Sigmoid colon (tissue), 7 donors: ENCODE measurements around the gene BGLAP. TPM values are rescaled to one million over a fixed set of nuclear protein-coding genes. Genes with fewer than 3 reads are reported as not detected.
A peak's percentile ranks its signal among the peaks of the same experiment; 100 is the strongest.

Experiments
- DNase-seq: peaks from one replicate; pipeline ENCODE4 v3.0.0-alpha.2; 2019
- H3K27ac ChIP-seq, 4 donors: fragments of 200-600 bp; sonication (generic); one replicate each; pipeline ENCODE4 v1.5.1; 2016 to 2019; ENCODE audit warnings: mild to moderate bottlenecking in 1 of 4
- H3K27me3 ChIP-seq, 3 donors: fragments of 200-600 bp; sonication (generic); one replicate each; pipeline ENCODE4 v1.5.1; 2019; ENCODE audit warnings: mild to moderate bottlenecking in 1 of 3
- H3K36me3 ChIP-seq, 4 donors: fragments of 200-600 bp; sonication (generic); one replicate each; pipeline ENCODE4 v1.5.1; 2016 to 2019
- H3K4me1 ChIP-seq, 4 donors: fragments of 200-600 bp; sonication (generic); one replicate each; pipeline ENCODE4 v1.5.1; 2017 to 2019
- H3K4me3 ChIP-seq, 4 donors: fragments of 200-600 bp; sonication (generic); one replicate each; pipeline ENCODE4 v1.5.1; 2017 to 2019; ENCODE audit warnings: mild to moderate bottlenecking in 2 of 4, moderate library complexity in 1 of 4
- H3K9me3 ChIP-seq, 4 donors: fragments of 200-600 bp in 3 of 4; sonication (generic) in 3 of 4; one replicate each; pipeline versions ENCODE4 v1.5.1 to v1.6.1; 2013 to 2019
- CTCF ChIP-seq, 4 experiments: fragments of 450-650 bp in 3 of 4; fragments of 200-600 bp in 1 of 4; IDR thresholded peaks; one replicate each; pipeline ENCODE4 v1.5.1; 2016 to 2019; ENCODE audit warnings: antibody characterized with exemption in 4 of 4, mild to moderate bottlenecking in 3 of 4, moderate library complexity in 2 of 4
- EP300 ChIP-seq, 4 donors: sonication (generic); formaldehyde crosslinking; IDR thresholded peaks; one replicate each; pipeline ENCODE4 v1.6.1; 2017; ENCODE audit warnings: antibody characterized with exemption in 4 of 4
- POLR2A ChIP-seq, 2 donors: fragments of 450-650 bp; IDR thresholded peaks; one replicate each; pipeline ENCODE4 v1.6.1; 2016; ENCODE audit warnings: antibody characterized with exemption in 2 of 2, mild to moderate bottlenecking in 2 of 2, moderate library complexity in 2 of 2
- POLR2AphosphoS5 ChIP-seq, 4 donors: sonication (generic); formaldehyde crosslinking; IDR thresholded peaks; one replicate each; pipeline ENCODE4 v1.6.1; 2017; ENCODE audit warnings: antibody characterized with exemption in 4 of 4
- WGBS, 2 donors: extraction: QIAGEN DNeasy Blood & Tissue Kit; methylation state at CpG; one replicate each; pipeline ENCODE4 v1.1.7; 2013; 5-methylcytosine and 5-hydroxymethylcytosine counted together
- intact Hi-C: fragments of 100-400 bp; cut with DNase I; formaldehyde crosslinking; loops from one replicate; pipeline ENCODE4 v1.15.1; 2023
- polyA plus RNA-seq, 3 donors: library from polyadenylated mRNA; stranded (reverse); fragments of 200-250 nt; gene quantifications; one replicate each; pipeline ENCODE4 v1.2.3, GENCODE V29; 2013
- total RNA-seq, 4 donors: library from RNA; depleted of rRNA; stranded (reverse); fragments of >200 nt; gene quantifications; one replicate each; pipeline ENCODE4 v1.1.0, GENCODE V29; 2016
- donor health status: healthy with polysubstance abuse.
- donor health status: Bipolar disorder and iron deficiency.
- donor health status: healthy.

The BGLAP gene
- total and polyA plus RNA-seq, 7 donors: 1.0 to 15.9 (median 4.3) TPM; not detected in 2

- no peaks in the 10 kb centered on the region for H3K9me3 ChIP-seq
- H3K36me3 ChIP-seq: peaks cover 37 to 100% (median 70%) of the 10 kb centered on the region in 4 donors
- no peak for TF ChIP-seq CTCF (IDR thresholded peaks at IDR 0.05)
- no peak for TF ChIP-seq EP300 (IDR thresholded peaks at IDR 0.05)
- no peak for TF ChIP-seq POLR2A (IDR thresholded peaks at IDR 0.05)
- no peak for TF ChIP-seq POLR2AphosphoS5 (IDR thresholded peaks at IDR 0.05)
- H3K4me3 ChIP-seq: no peak overlapping the region
- H3K4me1 ChIP-seq: peaks cover 0 to 5% (median 0%) of the 10 kb centered on the region in 4 donors
- intact Hi-C loops: no loop called here
- H3K27me3 ChIP-seq: no peaks in the 10 kb centered on the region
- WGBS, 2 donors: 97% methylated on average over 8 of the region's 8 CpGs
- DNase-seq: no peak
- no peak overlapping the region for H3K27ac ChIP-seq
These were observed 16.9 kb downstream of the BGLAP start for GRCh38 chr1:156258859-156259258.

GRCh38 chr1:156259805-156260204, 17.8 kb downstream of the BGLAP start:
- Histone ChIP-seq H3K27ac (no peak overlapping the region), H3K4me1 (peaks cover 0 to 5% (median 0%) of the 10 kb centered on the region in 4 donors), H3K4me3 (no peak overlapping the region), H3K27me3 (no peaks in the 10 kb centered on the region), H3K9me3 (no peaks in the 10 kb centered on the region), H3K36me3 (peaks cover 37 to 99% (median 68%) of the 10 kb centered on the region in 4 donors)
- no peak for TF ChIP-seq POLR2AphosphoS5 (IDR thresholded peaks at IDR 0.05)
- no peak for DNase-seq
- intact Hi-C loops: no loop called here
- 89 to 93% methylated on average over 3 of the region's 3 CpGs for WGBS, 2 donors

- H3K27me3 ChIP-seq: no peaks in the 10 kb centered on the region
- intact Hi-C loops: no loop called here
- WGBS, 2 donors: 91 to 96% methylated on average over 2 of the region's 2 CpGs
- TF ChIP-seq POLR2AphosphoS5 (IDR thresholded peaks at IDR 0.05): no peak
- no peak for TF ChIP-seq EP300 (IDR thresholded peaks at IDR 0.05)
- no peak for TF ChIP-seq POLR2A (IDR thresholded peaks at IDR 0.05)
- TF ChIP-seq CTCF (IDR thresholded peaks at IDR 0.05): no peak
- H3K4me1 ChIP-seq: peaks cover 0 to 5% (median 0%) of the 10 kb centered on the region in 4 donors
- H3K27ac ChIP-seq: no peak overlapping the region
- no peak overlapping the region for H3K4me3 ChIP-seq
- H3K36me3 ChIP-seq: peaks cover 40 to 99% (median 68%) of the 10 kb centered on the region in 4 donors
- no peaks in the 10 kb centered on the region for H3K9me3 ChIP-seq
- DNase-seq: no peak
These were observed 18.9 kb downstream of the BGLAP start for GRCh38 chr1:156260896-156261295.

- Histone ChIP-seq H3K4me1 (peaks cover 0 to 5% (median 0%) of the 10 kb centered on the region in 4 donors), H3K27ac (peak overlapping the region in 1 of 4 donors; percentile 33), H3K36me3 (peaks cover 55 to 99% (median 80%) of the 10 kb centered on the region in 4 donors), H3K9me3 (no peaks in the 10 kb centered on the region), H3K4me3 (no peak overlapping the region), H3K27me3 (no peaks in the 10 kb centered on the region)
- intact Hi-C loops: no loop called here
- DNase-seq: no peak
- TF ChIP-seq CTCF (IDR thresholded peaks at IDR 0.05) (no peak), POLR2A (IDR thresholded peaks at IDR 0.05) (no peak), EP300 (IDR thresholded peaks at IDR 0.05) (no peak), POLR2AphosphoS5 (IDR thresholded peaks at IDR 0.05) (no peak)
- 83 to 93% methylated on average over 9 of the region's 9 CpGs for WGBS, 2 donors
These were observed 20.7 kb downstream of the BGLAP start for GRCh38 chr1:156262461-156263287.

GRCh38 chr1:156263288-156263655, 21.3 kb downstream of the BGLAP start:
- no peak for DNase-seq
- Histone ChIP-seq H3K27ac (peak overlapping the region in 1 of 4 donors; percentile 33), H3K36me3 (peaks cover 56 to 99% (median 79%) of the 10 kb centered on the region in 4 donors), H3K9me3 (no peaks in the 10 kb centered on the region), H3K27me3 (no peaks in the 10 kb centered on the region), H3K4me3 (no peak overlapping the region), H3K4me1 (peaks cover 0 to 5% (median 0%) of the 10 kb centered on the region in 4 donors)
- intact Hi-C loops: no loop called here
- 78 to 95% methylated on average over 9 of the region's 9 CpGs for WGBS, 2 donors
- no peak for TF ChIP-seq EP300 (IDR thresholded peaks at IDR 0.05)
- TF ChIP-seq POLR2A (IDR thresholded peaks at IDR 0.05): no peak
- no peak for TF ChIP-seq CTCF (IDR thresholded peaks at IDR 0.05)
- no peak for TF ChIP-seq POLR2AphosphoS5 (IDR thresholded peaks at IDR 0.05)
